HCT116 (cell line): ENCODE results near the gene ORMDL2. TPM values are rescaled to one million over a fixed set of nuclear protein-coding genes. Genes with fewer than 3 reads are reported as not detected.
A peak's percentile ranks its signal among the peaks of the same experiment; 100 is the strongest.

Experiments used
- ATAC-seq: fragments of 200-7000 bp; cut with Tn5 transposase; 2 replicates; pipeline ENCODE4 v1.9.1; 2020; ENCODE audit warnings: mild to moderate bottlenecking, moderate library complexity
- Bru-seq: library from RNA; stranded (reverse); fragments of 400-500 nt; gene quantifications from one replicate; lab custom pipeline; 2021; lab: Mats Ljungman, UMichigan
- BruChase-seq, 2 experiments: library from RNA; stranded (reverse); fragments of 400-500 nt; gene quantifications; one replicate each; lab custom pipeline; 2021; lab: Mats Ljungman, UMichigan
- BruUV-seq: library from RNA; stranded (reverse); fragments of 400-500 nt; replicated peaks from 2 replicates; lab custom pipeline; 2021; lab: Mats Ljungman, UMichigan
- CTCF ChIA-PET: fragments of 300-600 bp; sonication (Branson Sonifier 250); formaldehyde crosslinking; loops from one replicate; lab custom pipeline; 2021; ENCODE audit warnings: antibody characterized with exemption; lab: Charles Lee
- POLR2A ChIA-PET: fragments of 300-600, 350-600 bp; sonication (Branson Sonifier 250); formaldehyde crosslinking; loops from one replicate; lab custom pipeline; 2021; ENCODE audit warnings: antibody characterized with exemption; lab: Charles Lee
- RAD21 ChIA-PET, 2 experiments: fragments of 300-600 bp; sonication (Branson Sonifier 250); formaldehyde crosslinking; loops; one replicate each; lab custom pipeline; 2023; ENCODE audit warnings: low total read pairs in 2 of 2; ENCODE audit not compliant: uncharacterized antibody in 2 of 2, unreplicated experiment in 2 of 2, low non-redundant PET in 1 of 2; lab: Charles Lee
- DNase-seq: peaks from one replicate; pipeline ENCODE4 v3.0.0-alpha.2; 2010; ENCODE audit warnings: low read depth, low spot score
- H2AFZ ChIP-seq: fragments of 200-600 bp; shearing (Covaris generic), sonication (generic); 2 replicates; pipeline ENCODE4 v1.6.1; 2017; ENCODE audit warnings: low read depth, mixed run types, mixed read lengths, antibody characterized with exemption, low read length; ENCODE audit not compliant: poor library complexity, severe bottlenecking
- H3K27ac ChIP-seq: 2 replicates; pipeline ENCODE4 v1.5.1; 2012; ENCODE audit warnings: low read depth, low read length
- H3K27me3 ChIP-seq: fragments of 200-600 bp; sonication (generic); 2 replicates; pipeline ENCODE4 v1.6.1; 2016; ENCODE audit warnings: mixed run types, low read length, mixed read lengths; ENCODE audit not compliant: insufficient read depth
- H3K36me3 ChIP-seq, 2 experiments: fragments of 200-500 bp in 1 of 2; fragments of 200-600 bp in 1 of 2; sonication (Bioruptor generic) in 1 of 2; sonication (generic) in 1 of 2; 2 replicates each; pipeline versions ENCODE4 v1.5.1 to v1.6.1; 2014 to 2016; ENCODE audit warnings: low read length in 2 of 2, inconsistent platforms in 1 of 2, mixed read lengths in 1 of 2, mixed run types in 1 of 2; ENCODE audit not compliant: insufficient read depth in 2 of 2, control insufficient read depth in 1 of 2
- H3K4me1 ChIP-seq, 2 experiments: fragments of 200-600 bp in 1 of 2; sonication (generic) in 1 of 2; 2 replicates each; pipeline versions ENCODE4 v1.5.1 to v1.6.1; 2012 to 2017; ENCODE audit warnings: low read length in 2 of 2, inconsistent platforms in 1 of 2, mild to moderate bottlenecking in 1 of 2, mixed read lengths in 1 of 2, mixed run types in 1 of 2, moderate library complexity in 1 of 2; ENCODE audit not compliant: insufficient read depth in 2 of 2, control insufficient read depth in 1 of 2
- H3K4me2 ChIP-seq: fragments of 200-600 bp; sonication (generic); 2 replicates; pipeline ENCODE4 v1.6.1; 2017; ENCODE audit warnings: mixed run types, low read length, mixed read lengths
- H3K4me3 ChIP-seq, 2 experiments: fragments of 200-600 bp in 1 of 2; sonication (generic) in 1 of 2; replicated peaks in 1 of 2; 2 replicates each; pipeline ENCODE4 v1.5.1; 2011 to 2016; ENCODE audit warnings: low read length in 2 of 2, control low read depth in 1 of 2, low read depth in 1 of 2, mild to moderate bottlenecking in 1 of 2, mixed read lengths in 1 of 2, mixed run types in 1 of 2
- H3K79me2 ChIP-seq: fragments of 200-600 bp; sonication (generic); 2 replicates; pipeline ENCODE4 v1.6.1; 2017; ENCODE audit warnings: mild to moderate bottlenecking, mixed run types, low read length, moderate library complexity, mixed read lengths; ENCODE audit not compliant: insufficient read depth
- H3K9ac ChIP-seq: fragments of 200-600 bp; sonication (generic); 2 replicates; pipeline ENCODE4 v1.6.1; 2016; ENCODE audit warnings: low read length, mixed read lengths
- H3K9me2 ChIP-seq: fragments of 200-600 bp; sonication (generic), shearing (Covaris generic); 2 replicates; pipeline ENCODE4 v1.6.1; 2017; ENCODE audit warnings: mixed run types, mild to moderate bottlenecking, moderate library complexity; ENCODE audit not compliant: insufficient read depth
- H3K9me3 ChIP-seq, 2 experiments: fragments of 200-500 bp in 1 of 2; fragments of 200-600 bp in 1 of 2; sonication (Bioruptor generic) in 1 of 2; sonication (generic) in 1 of 2; 2 replicates each; pipeline ENCODE4 v1.6.1; 2014 to 2017; ENCODE audit warnings: low read length in 2 of 2, mixed read lengths in 2 of 2, inconsistent platforms in 1 of 2, low read depth in 1 of 2, mild to moderate bottlenecking in 1 of 2, mixed run types in 1 of 2, moderate library complexity in 1 of 2; ENCODE audit not compliant: control insufficient read depth in 1 of 2, insufficient read depth in 1 of 2
- H4K20me1 ChIP-seq: fragments of 200-600 bp; sonication (generic), shearing (Covaris generic); 2 replicates; pipeline ENCODE4 v1.6.1; 2017; ENCODE audit warnings: mixed run types, mild to moderate bottlenecking, moderate library complexity; ENCODE audit not compliant: insufficient read depth
- CBX3 ChIP-seq: IDR thresholded peaks from 2 replicates; pipeline ENCODE4 v1.6.1; 2012; ENCODE audit warnings: low read depth
- EZH2 ChIP-seq: fragments of 200-600 bp; sonication (generic); IDR thresholded peaks from 2 replicates; pipeline ENCODE4 v1.6.1; 2017; ENCODE audit warnings: antibody characterized with exemption, mixed run types
- POLR2A ChIP-seq: IDR thresholded peaks from 2 replicates; pipeline ENCODE4 v1.7.0; 2011; ENCODE audit warnings: borderline replicate concordance; ENCODE audit not compliant: insufficient read depth, insufficient read length; ENCODE audit errors: extremely low read depth
- POLR2AphosphoS5 ChIP-seq: IDR thresholded peaks from 2 replicates; pipeline ENCODE4 v1.6.1; 2011; ENCODE audit warnings: mild to moderate bottlenecking, low read depth, low read length, moderate library complexity
- RAD21 ChIP-seq: IDR thresholded peaks from 2 replicates; pipeline ENCODE4 v1.6.1; 2012; ENCODE audit warnings: low read depth, mild to moderate bottlenecking
- SIN3A ChIP-seq: IDR thresholded peaks from 2 replicates; pipeline ENCODE4 v1.6.1; 2012; ENCODE audit warnings: low read depth
- SP1 ChIP-seq: IDR thresholded peaks from 2 replicates; pipeline ENCODE4 v1.6.1; 2012; ENCODE audit warnings: low read depth
- SRF ChIP-seq: IDR thresholded peaks from 2 replicates; pipeline ENCODE4 v1.6.1; 2012; ENCODE audit warnings: low read depth
- YY1 ChIP-seq: IDR thresholded peaks from 2 replicates; pipeline ENCODE4 v1.6.1; 2011; ENCODE audit warnings: low read length, low read depth, moderate library complexity, mild to moderate bottlenecking; ENCODE audit not compliant: insufficient replicate concordance; ENCODE audit errors: extremely low read depth
- ZFX ChIP-seq: fragments of 450-650 bp; IDR thresholded peaks from 2 replicates; pipeline ENCODE4 v1.6.1; 2017
- ZNF274 ChIP-seq: fragments of 200-500 bp; sonication (Bioruptor generic); IDR thresholded peaks from 2 replicates; pipeline ENCODE4 v1.6.1; 2014; ENCODE audit warnings: mild to moderate bottlenecking, low read depth, low read length, inconsistent platforms
- intact Hi-C: fragments of 100-400 bp; cut with micrococcal nuclease; formaldehyde crosslinking; loops from 2 replicates; pipeline ENCODE4 v1.10.0; 2022
- long read RNA-seq: library from polyadenylated mRNA; unstranded; transcript quantifications from one replicate; pipeline ENCODE4 v2.0.0, GENCODE V29; 2021; ENCODE audit not compliant: unreplicated experiment
- polyA plus RNA-seq: library from polyadenylated mRNA; unstranded; fragments of >200 nt; gene quantifications from 2 replicates; pipeline ENCODE4 v1.2.1, GENCODE V29; 2012; ENCODE audit warnings: missing spikeins
- total RNA-seq: library from RNA; stranded (reverse); gene quantifications from one replicate; pipeline ENCODE4 v1.2.1, GENCODE V29; 2021; ENCODE audit not compliant: unreplicated experiment
- TF ChIP-seq, protein P1 (sequence below): IDR thresholded peaks from 2 replicates; pipeline ENCODE4 v1.6.1; 2011; ENCODE audit warnings: mild to moderate bottlenecking, low read length, moderate library complexity; ENCODE audit not compliant: insufficient replicate concordance; ENCODE audit errors: extremely low read depth
- TF ChIP-seq, protein P2 (sequence below): IDR thresholded peaks from 2 replicates; pipeline ENCODE4 v1.6.1; 2012
- TF ChIP-seq, protein P3 (sequence below), 3 experiments: fragments of 200-600 bp in 1 of 3; sonication (generic) in 1 of 3; IDR thresholded peaks in 2 of 3; conservative IDR thresholded peaks in 1 of 3; 2 replicates each; pipeline ENCODE4 v1.5.1; 2012 to 2017; ENCODE audit warnings: low read depth in 2 of 3, low read length in 2 of 3, antibody characterized with exemption in 1 of 3, borderline replicate concordance in 1 of 3, control low read depth in 1 of 3, mild to moderate bottlenecking in 1 of 3, mixed read lengths in 1 of 3, mixed run types in 1 of 3, moderate library complexity in 1 of 3; ENCODE audit not compliant: insufficient read depth in 1 of 3
- TF ChIP-seq, protein P4 (sequence below): IDR thresholded peaks from 2 replicates; pipeline ENCODE4 v1.6.1; 2012; ENCODE audit warnings: low read depth

ORMDL2 gene, protein sequence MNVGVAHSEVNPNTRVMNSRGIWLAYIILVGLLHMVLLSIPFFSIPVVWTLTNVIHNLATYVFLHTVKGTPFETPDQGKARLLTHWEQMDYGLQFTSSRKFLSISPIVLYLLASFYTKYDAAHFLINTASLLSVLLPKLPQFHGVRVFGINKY
- 25.5 TPM for total RNA-seq
- polyA plus RNA-seq: 44.2 and 45.3 TPM in 2 replicates
- Bru-seq, nascent RNA: percentile 86 among the genes with signal in this experiment
- BruChase-seq, experiment 1, labeled RNA remaining after a 6-hour chase: percentile 80 among the genes with signal in this experiment
- BruChase-seq, experiment 2, labeled RNA remaining after a 2-hour chase: percentile 69 among the genes with signal in this experiment
- long read RNA-seq, transcript ORMDL2-201 (4 exons, 2,141 nt): major isoform, 8 of 11 reads
- long read RNA-seq, partial matches to known transcripts: 2 of 11 reads
- long read RNA-seq, other reads (novel, unspliced or antisense): 1 of 11 reads

DNA sequence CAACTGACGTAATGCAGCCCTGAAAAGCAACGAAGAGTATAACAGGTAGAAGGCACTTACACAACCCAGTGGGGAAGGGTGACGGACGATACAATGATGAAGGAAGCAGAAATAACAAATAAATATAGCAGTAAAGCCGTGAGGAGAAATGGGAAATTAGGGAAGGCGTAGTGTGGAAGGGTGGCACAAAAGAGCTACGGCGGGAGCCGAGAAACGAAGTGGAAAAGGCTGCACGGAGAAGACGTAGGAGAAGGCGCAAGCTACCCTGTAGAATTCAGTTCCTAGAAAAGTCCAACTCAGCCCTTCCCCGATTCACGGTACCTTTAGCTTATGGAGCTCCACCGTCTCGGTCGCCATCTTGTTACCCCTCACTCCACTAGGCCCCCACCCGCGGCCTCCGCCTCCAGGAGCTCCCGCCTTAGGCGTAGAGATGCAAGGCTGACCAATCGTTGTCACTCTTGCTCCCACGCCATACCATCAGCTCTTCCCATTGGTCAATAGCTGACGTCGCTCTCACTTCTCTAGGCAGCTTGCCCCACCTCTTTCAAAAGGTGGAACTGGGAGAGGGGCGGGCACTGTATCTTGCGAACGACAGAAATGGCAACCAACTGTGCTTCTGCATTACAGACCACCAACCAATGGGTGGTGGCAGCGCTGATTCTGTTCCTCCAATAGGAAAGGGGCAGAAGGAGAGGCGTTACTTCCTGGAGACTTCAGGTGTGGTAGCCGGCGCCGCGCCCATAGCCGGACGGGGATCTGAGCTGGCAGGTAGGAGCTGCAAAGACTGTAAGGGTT, at the start of gene ORMDL2, which contains the start of gene SARNP:
Gene ORMDL2, plus strand, starts transcription at position 697 of the 795 bp plus-strand sequence. CDS start 959 bp downstream, outside the sequence.
Gene SARNP, minus strand, starts transcription at position 380 of the 795 bp plus-strand sequence. Its CDS starts 23 bp downstream, at position 357.
- H3K9me3 ChIP-seq: no peaks in the 10 kb centered on the region
- peaks cover 2% of the 10 kb centered on the region; the same call in 1 of the 2 replicates for H4K20me1 ChIP-seq
- peaks cover 14 to 20% of the 10 kb centered on the region in 2 experiments for H3K4me1 ChIP-seq
- H3K4me2 ChIP-seq: peak within 1 kb of the TSS; percentile 95
- intact Hi-C loops: loop anchor here (2.0 kb wide), 1 partner anchor 223 kb away; the partner anchor contains the start of gene RPS26
- ChIA-PET CTCF (interaction anchor here (0.6 to 3.1 kb wide), 9 partner anchors 10 to 268 kb away, joined by 3 to 18 read pairs (median 5); partner anchors contain the start of genes DNAJC14, ITGA7, PYM1 and SUOX), POLR2A (interaction anchor here (0.7 to 1.9 kb wide), 15 partner anchors 9 to 1159 kb away, joined by 3 to 59 read pairs (median 6); partner anchors contain the start of genes CD63, DNAJC14, PA2G4 and RAB5B), RAD21 (no interaction called here)
- DNase-seq (peak; percentile 100), ATAC-seq (peak; percentile 95)
- no peak within 1 kb of the TSS for H2AFZ ChIP-seq
- H3K27ac ChIP-seq: peak within 1 kb of the TSS; percentile 62
- peak within 1 kb of the TSS; percentile 89 for H3K9ac ChIP-seq
- peak within 1 kb of the TSS; percentile 76 to 91 for H3K4me3 ChIP-seq
- BruUV-seq: no TSS peak
- peaks cover 67% of the 10 kb centered on the region for H3K79me2 ChIP-seq
- H3K36me3 ChIP-seq: peaks cover 21 to 30% of the 10 kb centered on the region in 2 experiments
- no peaks in the 10 kb centered on the region for H3K27me3 ChIP-seq
- no peaks in the 10 kb centered on the region for H3K9me2 ChIP-seq
- TF ChIP-seq CBX3 (no peak), YY1 (peak; percentile 95), ZFX (peak; percentile 15; the same call in 1 of the 2 replicates), SP1 (peak; percentile 99), POLR2AphosphoS5 (peak; percentile 78), SIN3A (peak; percentile 90), POLR2A (peak; percentile 63), SRF (0 out of 2 replicates have a peak, but pooled peaks have one; percentile 6), EZH2 (no peak), ZNF274 (no peak), RAD21 (no peak)
- TF ChIP-seq, protein P1, sequence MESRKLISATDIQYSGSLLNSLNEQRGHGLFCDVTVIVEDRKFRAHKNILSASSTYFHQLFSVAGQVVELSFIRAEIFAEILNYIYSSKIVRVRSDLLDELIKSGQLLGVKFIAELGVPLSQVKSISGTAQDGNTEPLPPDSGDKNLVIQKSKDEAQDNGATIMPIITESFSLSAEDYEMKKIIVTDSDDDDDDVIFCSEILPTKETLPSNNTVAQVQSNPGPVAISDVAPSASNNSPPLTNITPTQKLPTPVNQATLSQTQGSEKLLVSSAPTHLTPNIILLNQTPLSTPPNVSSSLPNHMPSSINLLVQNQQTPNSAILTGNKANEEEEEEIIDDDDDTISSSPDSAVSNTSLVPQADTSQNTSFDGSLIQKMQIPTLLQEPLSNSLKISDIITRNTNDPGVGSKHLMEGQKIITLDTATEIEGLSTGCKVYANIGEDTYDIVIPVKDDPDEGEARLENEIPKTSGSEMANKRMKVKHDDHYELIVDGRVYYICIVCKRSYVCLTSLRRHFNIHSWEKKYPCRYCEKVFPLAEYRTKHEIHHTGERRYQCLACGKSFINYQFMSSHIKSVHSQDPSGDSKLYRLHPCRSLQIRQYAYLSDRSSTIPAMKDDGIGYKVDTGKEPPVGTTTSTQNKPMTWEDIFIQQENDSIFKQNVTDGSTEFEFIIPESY: no peak
- TF ChIP-seq, protein P2, sequence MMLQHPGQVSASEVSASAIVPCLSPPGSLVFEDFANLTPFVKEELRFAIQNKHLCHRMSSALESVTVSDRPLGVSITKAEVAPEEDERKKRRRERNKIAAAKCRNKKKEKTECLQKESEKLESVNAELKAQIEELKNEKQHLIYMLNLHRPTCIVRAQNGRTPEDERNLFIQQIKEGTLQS: no peak
- TF ChIP-seq, protein P3, sequence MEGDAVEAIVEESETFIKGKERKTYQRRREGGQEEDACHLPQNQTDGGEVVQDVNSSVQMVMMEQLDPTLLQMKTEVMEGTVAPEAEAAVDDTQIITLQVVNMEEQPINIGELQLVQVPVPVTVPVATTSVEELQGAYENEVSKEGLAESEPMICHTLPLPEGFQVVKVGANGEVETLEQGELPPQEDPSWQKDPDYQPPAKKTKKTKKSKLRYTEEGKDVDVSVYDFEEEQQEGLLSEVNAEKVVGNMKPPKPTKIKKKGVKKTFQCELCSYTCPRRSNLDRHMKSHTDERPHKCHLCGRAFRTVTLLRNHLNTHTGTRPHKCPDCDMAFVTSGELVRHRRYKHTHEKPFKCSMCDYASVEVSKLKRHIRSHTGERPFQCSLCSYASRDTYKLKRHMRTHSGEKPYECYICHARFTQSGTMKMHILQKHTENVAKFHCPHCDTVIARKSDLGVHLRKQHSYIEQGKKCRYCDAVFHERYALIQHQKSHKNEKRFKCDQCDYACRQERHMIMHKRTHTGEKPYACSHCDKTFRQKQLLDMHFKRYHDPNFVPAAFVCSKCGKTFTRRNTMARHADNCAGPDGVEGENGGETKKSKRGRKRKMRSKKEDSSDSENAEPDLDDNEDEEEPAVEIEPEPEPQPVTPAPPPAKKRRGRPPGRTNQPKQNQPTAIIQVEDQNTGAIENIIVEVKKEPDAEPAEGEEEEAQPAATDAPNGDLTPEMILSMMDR (IDR thresholded peaks at IDR 0.05 in 2 of 3, conservative IDR thresholded peaks at IDR 0.05 in 1 of 3; ENCODE audit: borderline replicate concordance in 1 of 3, insufficient read depth in 1 of 3, low read depth in 2 of 3, low read length in 2 of 3): no peak
- TF ChIP-seq, protein P4, sequence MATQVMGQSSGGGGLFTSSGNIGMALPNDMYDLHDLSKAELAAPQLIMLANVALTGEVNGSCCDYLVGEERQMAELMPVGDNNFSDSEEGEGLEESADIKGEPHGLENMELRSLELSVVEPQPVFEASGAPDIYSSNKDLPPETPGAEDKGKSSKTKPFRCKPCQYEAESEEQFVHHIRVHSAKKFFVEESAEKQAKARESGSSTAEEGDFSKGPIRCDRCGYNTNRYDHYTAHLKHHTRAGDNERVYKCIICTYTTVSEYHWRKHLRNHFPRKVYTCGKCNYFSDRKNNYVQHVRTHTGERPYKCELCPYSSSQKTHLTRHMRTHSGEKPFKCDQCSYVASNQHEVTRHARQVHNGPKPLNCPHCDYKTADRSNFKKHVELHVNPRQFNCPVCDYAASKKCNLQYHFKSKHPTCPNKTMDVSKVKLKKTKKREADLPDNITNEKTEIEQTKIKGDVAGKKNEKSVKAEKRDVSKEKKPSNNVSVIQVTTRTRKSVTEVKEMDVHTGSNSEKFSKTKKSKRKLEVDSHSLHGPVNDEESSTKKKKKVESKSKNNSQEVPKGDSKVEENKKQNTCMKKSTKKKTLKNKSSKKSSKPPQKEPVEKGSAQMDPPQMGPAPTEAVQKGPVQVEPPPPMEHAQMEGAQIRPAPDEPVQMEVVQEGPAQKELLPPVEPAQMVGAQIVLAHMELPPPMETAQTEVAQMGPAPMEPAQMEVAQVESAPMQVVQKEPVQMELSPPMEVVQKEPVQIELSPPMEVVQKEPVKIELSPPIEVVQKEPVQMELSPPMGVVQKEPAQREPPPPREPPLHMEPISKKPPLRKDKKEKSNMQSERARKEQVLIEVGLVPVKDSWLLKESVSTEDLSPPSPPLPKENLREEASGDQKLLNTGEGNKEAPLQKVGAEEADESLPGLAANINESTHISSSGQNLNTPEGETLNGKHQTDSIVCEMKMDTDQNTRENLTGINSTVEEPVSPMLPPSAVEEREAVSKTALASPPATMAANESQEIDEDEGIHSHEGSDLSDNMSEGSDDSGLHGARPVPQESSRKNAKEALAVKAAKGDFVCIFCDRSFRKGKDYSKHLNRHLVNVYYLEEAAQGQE: no peak
